ENCODE results near the gene PARD3.

The PARD3 gene

DNA sequence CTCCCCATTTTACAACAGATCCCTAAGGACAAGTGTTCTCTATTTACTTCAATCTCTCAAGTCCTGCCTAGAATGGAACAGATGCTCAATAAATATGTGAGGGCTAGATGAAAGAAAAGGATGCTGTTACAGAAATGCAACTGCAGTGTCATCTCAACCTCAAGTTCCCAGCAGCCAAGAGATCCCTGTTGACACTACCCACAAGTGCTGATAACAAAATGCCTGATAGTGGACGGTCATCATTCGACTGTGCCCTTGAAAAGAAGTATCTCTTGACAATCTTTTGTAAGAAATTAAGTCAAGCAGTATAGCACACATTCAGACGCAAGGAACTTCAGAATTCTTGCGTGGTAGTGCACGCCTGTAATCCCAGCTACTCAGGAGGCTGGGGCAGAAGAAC lies 133.2 kb downstream of the PARD3 start:
- H3K4me3 ChIP-seq (ENCODE audit: control insufficient read depth, low read depth, low read length) = no peak overlapping the region
- DNase-seq (ENCODE audit: low read depth) = no peak
- TF ChIP-seq, protein P1, sequence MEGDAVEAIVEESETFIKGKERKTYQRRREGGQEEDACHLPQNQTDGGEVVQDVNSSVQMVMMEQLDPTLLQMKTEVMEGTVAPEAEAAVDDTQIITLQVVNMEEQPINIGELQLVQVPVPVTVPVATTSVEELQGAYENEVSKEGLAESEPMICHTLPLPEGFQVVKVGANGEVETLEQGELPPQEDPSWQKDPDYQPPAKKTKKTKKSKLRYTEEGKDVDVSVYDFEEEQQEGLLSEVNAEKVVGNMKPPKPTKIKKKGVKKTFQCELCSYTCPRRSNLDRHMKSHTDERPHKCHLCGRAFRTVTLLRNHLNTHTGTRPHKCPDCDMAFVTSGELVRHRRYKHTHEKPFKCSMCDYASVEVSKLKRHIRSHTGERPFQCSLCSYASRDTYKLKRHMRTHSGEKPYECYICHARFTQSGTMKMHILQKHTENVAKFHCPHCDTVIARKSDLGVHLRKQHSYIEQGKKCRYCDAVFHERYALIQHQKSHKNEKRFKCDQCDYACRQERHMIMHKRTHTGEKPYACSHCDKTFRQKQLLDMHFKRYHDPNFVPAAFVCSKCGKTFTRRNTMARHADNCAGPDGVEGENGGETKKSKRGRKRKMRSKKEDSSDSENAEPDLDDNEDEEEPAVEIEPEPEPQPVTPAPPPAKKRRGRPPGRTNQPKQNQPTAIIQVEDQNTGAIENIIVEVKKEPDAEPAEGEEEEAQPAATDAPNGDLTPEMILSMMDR (conservative IDR thresholded peaks at IDR 0.05; ENCODE audit: control insufficient read depth, insufficient read depth, low read depth, low read length) = no peak

DNA sequence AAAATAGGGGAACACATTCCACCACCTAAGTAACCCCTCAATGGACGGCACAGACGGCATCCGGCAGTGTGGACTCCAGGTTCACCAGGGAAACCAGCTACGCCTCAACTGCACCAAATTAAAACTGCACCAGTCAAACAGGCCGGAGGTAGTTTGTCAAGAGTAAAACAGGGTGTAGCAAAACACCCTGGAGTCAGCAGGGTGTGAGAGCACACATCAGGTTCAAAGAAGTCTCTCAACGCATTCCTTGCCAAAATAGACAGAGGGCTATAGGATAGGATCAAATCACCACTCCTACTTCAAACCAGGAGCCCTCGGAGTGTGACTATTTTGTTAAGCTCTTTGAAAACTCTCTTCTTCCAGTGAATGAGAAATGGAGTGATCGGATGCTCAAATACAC lies 135.9 kb downstream of the PARD3 start:
- TF ChIP-seq, protein P1 (conservative IDR thresholded peaks at IDR 0.05; ENCODE audit: control insufficient read depth, insufficient read depth, low read depth, low read length) = no peak
- no peak overlapping the region for H3K4me3 ChIP-seq (ENCODE audit: control insufficient read depth, low read depth, low read length)
- DNase-seq (ENCODE audit: low read depth) = no peak

DNA sequence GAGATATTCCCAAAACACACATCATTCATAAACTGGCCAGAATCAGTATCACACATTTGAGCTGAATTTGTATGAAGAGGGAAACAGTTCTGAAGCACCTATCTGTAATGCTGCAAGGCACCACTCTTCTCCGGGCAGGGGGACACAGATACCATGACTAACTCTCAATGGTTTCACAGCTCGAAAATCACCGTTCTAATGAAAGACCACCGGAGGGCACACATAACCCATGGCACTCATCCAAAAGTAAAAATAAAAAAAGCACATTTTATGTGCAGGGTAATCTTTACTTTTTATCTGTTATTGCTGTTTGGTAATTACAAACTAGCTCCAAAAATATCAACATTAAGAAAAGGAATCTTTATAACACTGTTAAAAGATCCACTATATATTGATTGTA lies 137.5 kb downstream of the PARD3 start:
- no peak for DNase-seq (ENCODE audit: low read depth)
- H3K4me3 ChIP-seq (ENCODE audit: control insufficient read depth, low read depth, low read length) = no peak overlapping the region
- TF ChIP-seq, protein P1 (conservative IDR thresholded peaks at IDR 0.05; ENCODE audit: control insufficient read depth, insufficient read depth, low read depth, low read length) = no peak

DNA sequence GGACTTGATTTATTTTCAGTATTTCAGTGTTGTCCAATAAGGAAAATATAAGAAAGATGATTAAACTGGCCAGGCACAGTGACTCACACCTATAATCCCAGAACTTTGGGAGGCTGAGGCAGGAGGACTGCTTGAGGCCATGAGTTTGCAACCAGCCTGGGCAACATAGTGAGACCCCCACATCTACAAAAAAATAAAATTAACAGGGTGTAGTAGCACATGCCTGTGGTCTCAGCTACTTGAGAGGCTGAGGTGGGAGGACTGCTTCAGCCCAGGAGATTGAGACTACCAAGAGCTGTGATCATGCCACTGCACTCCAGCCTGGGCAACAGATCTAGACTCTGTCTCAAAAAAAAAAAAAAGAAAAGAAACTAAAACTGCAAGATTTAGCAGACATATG lies 138.0 kb downstream of the PARD3 start:
- no peak overlapping the region for H3K4me3 ChIP-seq (ENCODE audit: control insufficient read depth, low read depth, low read length)
- no peak for DNase-seq (ENCODE audit: low read depth)
- TF ChIP-seq, protein P1 (conservative IDR thresholded peaks at IDR 0.05; ENCODE audit: control insufficient read depth, insufficient read depth, low read depth, low read length) = no peak

DNA sequence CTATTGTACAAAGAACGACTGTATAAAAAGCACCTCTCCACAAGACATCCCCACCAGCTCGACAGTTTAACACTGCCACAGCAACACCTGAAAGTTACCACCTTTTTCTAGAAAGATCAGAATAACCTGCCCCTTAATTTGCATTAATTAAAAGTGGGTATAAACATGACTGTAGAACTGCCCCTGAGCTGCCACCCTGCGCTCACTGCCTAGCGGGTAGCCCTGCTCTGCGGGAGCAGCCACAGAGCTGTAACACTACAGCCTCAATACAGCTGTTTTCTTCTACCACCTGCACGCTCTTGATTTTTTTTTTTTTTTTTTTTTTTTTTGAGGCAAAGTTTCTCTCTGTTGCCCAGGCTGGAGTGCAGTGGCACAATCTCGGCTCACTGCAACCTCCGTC lies 140.9 kb downstream of the PARD3 start:
- TF ChIP-seq, protein P1 (conservative IDR thresholded peaks at IDR 0.05; ENCODE audit: control insufficient read depth, insufficient read depth, low read depth, low read length) = no peak

DNA sequence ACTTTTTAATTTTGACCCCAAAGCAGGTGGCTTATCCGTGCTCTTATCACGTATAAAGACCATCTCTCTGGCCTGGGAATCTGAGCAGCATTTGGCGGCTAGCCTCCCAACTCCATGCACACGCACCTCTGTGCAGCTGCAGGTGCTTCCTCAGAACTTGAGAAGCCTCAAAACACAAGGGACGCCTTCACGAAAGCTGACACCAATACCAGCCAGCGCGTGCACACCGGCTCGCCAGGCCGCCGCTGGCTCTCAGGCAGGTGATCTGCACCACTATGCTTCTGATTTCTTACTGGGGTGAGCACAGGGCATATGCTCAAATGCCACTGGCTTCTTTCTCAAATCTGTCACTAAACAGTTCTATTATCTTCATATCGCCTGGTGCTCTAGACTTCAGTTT lies 145.0 kb downstream of the PARD3 start:
- no peak for DNase-seq (ENCODE audit: low read depth)
- TF ChIP-seq, protein P1 (conservative IDR thresholded peaks at IDR 0.05; ENCODE audit: control insufficient read depth, insufficient read depth, low read depth, low read length) = no peak
- no peak overlapping the region for H3K4me3 ChIP-seq (ENCODE audit: control insufficient read depth, low read depth, low read length)

More for the DNA sequence above, 140.9 kb downstream of the PARD3 start:
- no peak overlapping the region for H3K4me3 ChIP-seq (ENCODE audit: control insufficient read depth, low read depth, low read length)
- no peak for DNase-seq (ENCODE audit: low read depth)

DNA sequence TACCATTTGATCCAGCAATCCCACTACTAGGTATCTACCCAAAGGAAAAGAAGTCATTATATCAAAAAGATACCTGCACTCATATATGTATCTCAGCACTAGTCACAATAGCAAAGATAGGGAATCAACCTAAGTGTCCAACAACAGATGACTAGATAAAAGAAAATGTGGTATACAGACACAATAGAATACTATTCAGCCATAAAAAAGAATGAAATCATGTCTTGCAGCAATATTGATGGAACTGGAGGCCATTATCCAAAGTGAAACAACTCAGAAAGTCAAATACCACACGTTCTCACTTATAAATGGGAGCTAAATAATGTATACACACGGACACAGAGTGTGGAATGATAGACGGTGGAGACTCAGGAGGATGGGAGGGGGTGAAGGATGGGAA lies 146.0 kb downstream of the PARD3 start:
- H3K4me3 ChIP-seq (ENCODE audit: control insufficient read depth, low read depth, low read length) = no peak overlapping the region
- DNase-seq (ENCODE audit: low read depth) = no peak
- TF ChIP-seq, protein P1 (conservative IDR thresholded peaks at IDR 0.05; ENCODE audit: control insufficient read depth, insufficient read depth, low read depth, low read length) = no peak

Measured in fibroblast of mammary gland (primary cell).